Activated CD4-positive, alpha-beta T cell treated with anti-CD3 and anti-CD28 coated beads for 4 hours (primary cell): Measurements from ENCODE around the gene GOLT1A.
A peak's percentile ranks its signal among the peaks of the same experiment; 100 is the strongest.

Source experiments
- DNase-seq, 2 donors: peaks; one replicate each; pipeline ENCODE4 v3.0.0-alpha.2; 2020

GOLT1A gene

DNA sequence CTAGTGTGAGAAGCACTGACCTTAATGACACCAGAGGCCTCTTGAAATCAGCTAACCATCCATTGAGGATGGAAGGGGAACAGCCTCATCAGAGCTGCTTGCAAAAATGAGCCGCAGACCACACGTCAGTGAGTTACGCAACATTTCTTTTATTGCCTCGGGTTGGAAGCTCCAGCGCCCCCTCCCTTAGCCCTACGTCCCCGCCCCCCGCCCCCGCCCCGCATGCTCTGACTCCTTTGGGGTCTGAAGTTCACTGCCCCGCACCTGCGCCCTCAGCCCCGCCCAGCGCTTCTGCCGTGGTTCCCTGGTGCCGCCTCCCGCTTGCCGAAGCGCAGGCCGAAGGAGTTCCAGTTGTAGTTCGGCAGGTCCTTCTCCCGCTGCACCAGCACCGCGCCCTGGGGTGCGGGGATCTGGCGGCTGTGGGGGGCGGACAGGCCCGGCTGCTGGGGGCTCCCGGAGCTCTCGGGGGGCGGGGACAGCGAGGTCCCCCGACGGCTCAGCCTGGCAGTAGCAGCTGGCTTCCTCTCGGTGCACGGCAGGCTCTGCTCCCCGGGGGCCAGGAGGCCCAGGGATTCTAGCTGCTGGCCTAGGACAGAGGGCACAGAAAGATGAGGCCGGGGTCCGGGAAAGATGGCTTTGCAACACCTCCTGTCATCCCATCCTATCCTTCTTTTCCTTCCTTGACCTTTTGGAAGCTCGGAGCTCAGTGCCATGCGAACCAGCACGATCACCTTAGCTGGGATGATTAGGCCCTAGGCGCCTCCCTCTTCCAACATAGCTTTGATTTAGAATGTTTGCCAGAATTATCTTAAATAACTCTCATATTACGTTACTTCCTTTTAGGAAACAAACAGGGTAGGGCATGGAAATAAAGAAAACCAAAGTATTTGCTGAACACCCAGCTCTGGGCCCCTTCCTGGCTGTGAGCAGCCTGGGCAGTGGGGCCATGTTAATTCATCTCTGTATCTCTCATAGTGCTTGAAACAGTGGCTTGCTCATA is 23.3 kb downstream of the GOLT1A start:
- DNase-seq: no peak

DNA sequence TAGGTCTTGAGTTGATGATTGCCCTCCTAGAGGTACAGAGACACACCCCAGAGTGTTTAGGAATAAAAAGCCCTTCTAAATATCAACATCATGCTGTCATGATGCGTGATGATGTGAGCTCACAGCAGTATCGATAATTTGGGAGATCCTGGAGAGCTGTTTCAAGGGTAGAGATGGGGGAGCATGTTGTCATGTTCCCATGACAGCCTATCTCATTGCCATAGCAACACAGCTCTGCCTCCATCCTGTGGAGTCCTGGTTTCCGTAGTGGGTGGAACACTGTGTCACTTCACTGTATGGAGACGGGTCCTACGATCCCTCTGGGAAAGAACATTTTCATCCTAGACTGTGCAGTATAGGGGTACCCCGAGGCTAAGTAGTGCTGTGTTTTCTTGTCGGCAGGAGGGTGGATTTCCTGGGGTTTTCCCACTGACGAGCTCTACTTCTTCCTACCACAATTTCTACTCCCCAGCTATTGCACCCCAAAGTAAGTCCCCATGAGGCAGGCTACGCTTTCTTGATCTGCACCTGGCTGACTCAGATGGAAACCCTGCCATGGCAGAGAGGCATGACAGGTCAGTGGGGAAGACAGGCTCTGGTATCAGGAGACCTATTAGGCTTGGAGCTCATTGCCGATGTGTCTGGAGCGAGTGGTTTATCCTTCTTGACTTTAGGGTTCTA is 24.7 kb downstream of the GOLT1A start:
- DNase-seq: peak in 1 of 2 donors; percentile 12

DNA sequence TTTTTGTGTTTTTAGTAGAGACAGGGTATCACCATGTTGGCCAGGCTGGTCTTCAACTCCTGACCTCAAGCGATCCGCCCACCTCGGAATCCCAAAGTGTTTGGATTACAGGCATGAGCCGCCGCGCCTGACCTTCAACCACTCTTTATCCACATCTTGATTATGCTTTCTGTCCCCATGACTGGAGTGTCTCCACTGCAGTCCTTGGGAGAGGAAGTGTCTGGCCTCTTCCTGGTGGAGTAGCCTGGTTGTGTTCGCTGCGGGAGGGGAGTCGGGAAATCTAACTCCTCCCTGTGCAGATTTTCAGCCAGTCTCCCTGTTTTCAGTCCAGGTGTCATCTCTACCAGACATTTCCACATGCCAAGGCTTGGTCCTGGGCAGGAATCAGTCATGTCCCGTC is 27.2 kb downstream of the GOLT1A start:
- DNase-seq: no peak

DNA sequence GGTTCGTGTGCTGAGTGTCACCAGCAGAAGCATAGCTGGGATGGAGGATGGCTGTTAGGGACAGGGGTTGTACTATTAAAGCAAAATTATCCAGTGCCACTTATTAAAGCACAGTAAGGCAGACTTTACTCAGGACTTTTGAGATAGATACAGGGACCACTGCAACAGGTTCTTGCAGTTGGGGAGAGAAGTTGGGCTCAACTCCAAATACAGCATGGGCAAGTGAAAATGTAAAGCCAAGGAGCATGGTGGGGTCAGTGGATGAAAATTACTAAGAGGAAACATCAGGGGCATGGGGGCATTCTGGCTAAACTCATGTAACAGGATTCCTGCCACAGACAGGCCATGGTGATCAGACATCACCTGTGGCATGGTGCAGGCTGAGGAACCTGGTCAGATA is 32.7 kb downstream of the GOLT1A start:
- DNase-seq: no peak

DNA sequence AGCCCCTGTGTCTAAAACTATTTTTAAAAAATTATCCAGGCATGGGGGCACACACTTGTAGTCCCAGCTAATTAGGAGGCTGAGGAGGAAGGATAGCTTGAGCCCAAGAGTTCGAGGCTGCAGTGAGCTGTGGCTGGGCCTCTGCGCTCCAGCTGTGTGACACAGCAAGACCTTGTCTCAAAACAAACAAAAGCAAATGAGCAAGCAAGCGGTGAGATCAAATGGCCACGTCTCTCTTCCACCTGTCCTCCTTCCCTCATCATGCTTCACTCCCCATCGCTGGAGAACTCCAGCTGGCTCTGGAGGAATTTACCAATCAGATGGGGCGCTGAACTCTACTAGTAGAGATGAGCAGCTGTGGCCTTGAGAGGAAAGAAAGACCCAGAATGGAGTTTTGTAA is 33.7 kb downstream of the GOLT1A start:
- DNase-seq: no peak

DNA sequence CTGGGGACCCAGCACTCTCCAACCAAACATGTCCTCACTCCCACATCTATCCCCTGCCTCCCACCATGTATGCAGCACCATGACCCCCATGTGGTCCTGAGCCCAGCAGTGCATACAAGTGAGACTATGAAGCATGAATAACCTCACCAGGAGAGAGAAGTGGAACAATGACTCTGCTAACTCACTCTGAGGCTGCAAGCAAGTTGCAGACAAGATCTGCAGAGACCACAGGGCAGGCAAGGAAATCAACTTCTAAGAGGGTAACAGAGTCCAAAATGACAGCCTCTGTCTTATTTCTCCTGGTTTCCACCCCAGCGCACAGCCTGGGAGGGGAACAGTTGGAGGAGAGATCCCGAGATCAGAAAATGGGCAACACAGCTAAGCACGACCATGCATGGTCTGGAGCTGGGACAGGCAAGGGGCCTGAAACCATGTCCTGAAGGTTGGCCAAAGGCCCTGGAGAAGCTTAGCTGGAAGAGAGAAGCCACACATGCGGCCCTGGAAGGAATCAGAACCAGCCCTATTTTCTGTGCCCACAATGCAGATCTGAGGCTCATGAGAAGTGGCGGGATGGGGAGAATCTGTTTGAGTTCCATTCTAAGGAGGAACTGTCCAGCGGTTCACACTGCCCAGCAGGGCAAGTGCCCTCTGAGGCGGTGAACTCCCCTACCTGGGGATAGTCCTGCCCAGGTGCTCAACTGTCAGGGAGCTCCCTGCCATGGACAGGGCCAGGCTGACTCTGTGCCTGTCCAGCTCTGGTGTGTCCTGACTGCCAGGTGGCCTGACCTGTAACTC is 35.1 kb downstream of the GOLT1A start:
- no peak for DNase-seq

DNA sequence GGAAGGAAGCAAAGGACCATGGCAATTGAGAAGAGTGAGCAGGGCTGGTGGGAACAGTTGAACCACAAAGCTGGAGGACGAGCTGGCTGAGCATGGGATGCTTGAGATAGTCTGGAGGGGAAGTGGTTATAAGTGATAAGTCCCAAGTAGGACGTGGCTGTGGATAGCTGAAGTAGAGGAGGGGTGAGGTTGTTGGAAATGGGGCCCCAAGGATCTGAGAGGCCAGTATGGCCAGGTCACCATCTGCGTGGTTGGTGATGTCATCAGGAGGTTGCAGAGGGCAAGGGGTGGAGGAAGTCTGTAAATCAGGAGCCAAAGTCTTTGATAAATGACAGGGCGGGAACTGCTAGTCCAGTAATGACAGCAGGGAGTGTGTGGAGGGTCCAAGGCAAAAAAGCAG is 36.7 kb downstream of the GOLT1A start:
- no peak for DNase-seq

DNA sequence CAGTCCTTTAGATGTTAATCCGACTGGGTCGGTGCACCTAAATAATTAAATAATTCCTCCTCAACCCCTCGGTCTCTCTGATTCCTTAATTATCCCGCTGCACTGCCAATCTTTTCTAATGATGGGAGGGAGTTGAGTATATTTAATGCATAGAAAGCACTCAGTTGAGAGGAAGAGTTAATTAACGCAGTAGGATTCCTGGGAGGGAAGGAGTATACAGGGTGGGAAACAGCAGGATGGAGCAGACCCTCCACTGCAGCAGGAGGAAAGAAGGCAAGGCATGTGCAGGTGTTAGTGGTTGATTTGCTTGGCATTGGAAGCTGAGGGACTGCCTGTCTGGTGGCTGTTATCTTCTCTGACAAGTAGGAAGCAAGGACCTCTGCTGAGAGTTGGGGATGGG is 37.7 kb downstream of the GOLT1A start:
- DNase-seq: no peak

DNA sequence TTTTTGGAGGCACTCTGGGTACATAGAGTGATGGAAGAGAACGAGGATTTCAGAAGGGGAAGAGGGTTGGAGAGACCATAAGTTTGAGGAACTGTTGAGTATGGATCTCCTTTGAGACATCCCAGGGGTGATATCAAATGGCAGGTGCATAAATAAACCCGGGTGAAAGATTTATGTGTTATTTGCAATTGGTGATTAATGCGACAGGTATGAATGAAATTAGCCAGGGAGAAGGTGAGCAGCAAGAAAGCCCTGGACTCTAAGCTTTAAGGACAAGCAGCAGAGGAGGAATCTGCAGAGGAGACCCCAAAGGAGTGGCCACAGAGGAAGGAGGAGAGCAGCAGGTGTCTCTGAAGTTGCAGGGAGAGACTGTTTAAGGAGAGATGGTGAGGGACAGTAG is 38.8 kb downstream of the GOLT1A start:
- DNase-seq: no peak

DNA sequence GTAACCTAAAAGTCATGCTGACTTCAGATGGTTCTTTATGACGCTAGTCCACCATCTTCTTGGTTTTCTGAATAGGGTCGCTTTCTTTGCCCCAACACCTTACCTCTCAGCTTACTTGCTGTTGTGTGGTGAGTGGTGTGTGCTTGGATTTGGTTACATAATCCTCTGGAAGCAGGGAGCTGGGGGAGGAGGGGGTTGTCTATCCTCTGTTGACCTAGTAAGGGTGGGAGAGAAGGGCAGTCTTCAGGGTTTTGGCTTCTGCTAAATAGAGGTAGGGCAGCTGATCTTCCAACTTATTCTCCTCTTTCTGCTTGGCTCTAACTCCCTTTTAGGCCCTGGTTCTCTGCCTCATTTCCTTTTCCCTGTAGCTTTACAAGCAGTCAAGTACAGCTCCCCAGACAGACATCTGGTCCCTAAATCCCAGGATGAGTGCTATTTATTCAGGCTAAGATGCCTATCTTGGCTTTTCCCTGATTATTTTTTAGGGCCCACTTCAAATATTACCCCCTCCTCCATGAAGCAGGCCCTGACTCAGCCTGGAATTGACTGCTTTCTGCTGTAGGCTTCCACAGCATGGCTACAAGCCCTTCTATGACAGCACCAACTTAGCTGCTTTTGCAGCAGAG is 41.3 kb downstream of the GOLT1A start:
- no peak for DNase-seq

DNA sequence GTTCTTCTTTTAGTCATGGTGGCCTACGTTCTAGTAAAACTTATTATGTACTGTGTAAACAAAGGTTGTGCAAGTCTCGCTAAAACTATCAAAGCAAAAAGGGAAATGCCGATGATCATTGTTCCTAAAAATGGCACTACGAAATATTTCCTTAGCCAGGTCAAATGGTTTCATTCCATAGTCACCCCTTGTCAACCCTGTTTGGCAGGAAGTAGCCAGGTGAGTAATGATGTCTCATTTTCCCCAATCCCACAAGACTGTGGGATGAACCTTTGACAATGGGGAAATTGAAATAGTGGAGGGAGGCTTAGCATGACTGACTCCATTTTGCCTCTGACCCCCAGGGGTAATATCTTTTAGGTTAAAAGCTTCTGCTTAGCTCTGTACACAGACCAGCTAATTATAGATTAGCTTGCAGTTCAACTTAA is 42.0 kb downstream of the GOLT1A start:
- DNase-seq: no peak

DNA sequence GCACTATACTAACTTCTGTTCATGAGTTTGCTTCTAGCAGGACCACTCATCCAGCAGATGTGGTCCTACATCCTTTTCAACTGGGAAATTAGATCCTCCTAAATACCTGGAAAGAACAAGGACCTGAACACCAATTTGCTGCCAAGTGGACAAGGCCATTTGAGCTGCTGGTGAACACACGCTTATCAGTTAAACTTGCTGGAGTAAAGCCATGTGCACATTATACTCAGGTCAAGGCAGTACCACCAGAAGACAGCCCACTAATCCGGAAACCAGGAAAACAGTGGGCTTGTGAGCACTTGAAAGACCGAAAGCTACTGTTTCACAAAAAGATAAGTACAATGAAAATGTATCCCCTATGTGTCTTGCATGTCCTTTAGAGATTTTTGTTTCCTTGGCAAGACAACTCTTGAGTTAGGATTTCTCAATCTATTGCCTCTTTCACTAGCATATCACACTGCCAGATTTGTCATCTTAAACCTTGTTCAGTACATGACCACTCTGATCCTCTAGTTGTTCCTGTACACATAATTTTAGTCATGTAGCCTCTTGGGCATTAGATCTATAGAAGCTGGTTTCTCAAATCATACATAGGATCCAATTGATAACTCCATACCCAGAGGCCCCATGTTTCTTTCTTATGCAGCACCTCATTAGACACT is 43.2 kb downstream of the GOLT1A start:
- DNase-seq: no peak

DNA sequence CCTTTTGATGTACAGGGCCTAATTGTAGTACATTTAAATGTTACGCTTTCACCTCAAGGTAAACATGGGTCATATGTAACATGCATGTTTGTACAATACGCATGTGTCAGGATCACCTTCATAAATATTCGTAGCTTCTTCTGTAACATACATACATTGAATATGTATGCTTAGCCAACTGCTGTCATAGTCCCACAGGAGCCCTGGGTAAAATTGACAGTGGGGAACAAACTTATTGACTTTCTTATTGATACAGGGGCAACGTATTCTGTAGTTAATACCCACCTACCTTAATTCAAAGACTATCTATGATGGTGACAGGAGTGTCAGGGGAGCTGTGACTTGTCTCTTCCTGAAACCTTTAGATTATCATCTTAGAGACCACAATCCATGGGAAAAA is 43.9 kb downstream of the GOLT1A start:
- DNase-seq: no peak

DNA sequence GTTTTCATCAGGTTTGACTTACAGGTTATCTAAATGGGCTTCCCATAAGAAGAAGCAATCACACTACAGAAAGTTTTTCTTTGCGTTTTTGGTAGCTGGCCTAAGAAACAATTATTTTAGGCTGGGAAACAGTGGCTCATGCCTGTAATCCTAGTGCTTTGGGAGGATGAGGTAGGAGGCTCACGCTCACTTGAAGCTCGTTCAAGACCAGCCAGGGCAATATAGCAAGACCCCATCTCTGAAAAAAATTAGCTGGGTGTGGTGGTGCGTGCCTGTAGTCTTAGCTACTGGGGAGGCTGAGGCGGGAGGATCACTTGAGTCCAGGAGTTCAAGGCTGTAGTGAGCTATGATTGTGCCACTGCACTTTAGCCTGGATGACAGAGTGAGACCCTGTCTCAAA is 46.1 kb downstream of the GOLT1A start:
- DNase-seq: no peak

DNA sequence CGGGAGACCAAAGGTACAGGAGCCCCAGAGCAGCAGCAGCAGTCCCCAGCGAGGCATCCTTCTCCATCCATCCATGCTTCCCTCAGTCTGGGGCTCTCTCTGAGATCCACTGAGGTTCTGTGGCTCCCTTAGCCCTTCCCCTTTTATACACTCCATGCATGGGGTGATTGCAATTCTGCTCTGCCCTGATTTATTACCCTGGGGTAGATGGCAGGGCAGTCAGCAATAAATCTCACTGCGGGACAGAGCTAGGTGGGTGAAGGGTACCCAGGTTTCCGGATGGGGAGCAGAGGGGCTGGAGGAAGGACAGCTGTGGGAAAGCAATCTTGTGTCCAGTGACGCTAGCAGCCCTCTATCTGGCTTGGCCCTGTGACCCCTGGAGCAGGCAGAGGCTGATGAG is 47.6 kb downstream of the GOLT1A start, which contains the start of gene REN:
TSS of gene REN (minus strand) at position 119 of the 400 bp plus-strand sequence. CDS start at position 75, 44 bp downstream.
- no peak for DNase-seq

DNA sequence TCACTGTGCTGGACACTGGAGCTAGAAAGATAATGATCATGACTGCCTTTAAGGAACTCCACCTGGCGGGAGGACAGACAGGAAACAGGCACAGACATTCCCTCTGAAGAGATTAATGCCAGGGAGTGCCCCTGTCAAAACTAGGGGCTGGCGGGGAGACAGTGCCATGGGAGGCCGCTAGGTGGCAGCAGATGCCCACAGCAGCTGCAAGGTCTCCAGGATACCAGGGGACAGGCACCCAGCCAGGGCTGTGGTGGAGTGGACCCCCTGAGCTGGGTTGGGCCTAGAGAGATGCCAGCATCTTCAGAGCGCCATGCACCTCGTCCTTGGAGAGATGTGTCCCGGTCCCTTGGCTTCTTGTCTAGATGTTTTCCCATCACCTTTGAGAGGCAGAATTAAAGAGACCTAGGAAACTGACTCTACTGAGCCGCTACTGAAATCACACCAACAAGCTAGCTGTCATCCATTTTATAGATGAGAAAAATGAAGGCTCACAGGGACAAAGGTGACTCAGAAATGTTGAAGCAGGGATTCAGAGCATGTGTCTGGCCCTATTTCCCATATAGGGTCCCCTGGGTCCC is 51.2 kb downstream of the GOLT1A start:
- DNase-seq: peak; percentile 66 to 80

DNA sequence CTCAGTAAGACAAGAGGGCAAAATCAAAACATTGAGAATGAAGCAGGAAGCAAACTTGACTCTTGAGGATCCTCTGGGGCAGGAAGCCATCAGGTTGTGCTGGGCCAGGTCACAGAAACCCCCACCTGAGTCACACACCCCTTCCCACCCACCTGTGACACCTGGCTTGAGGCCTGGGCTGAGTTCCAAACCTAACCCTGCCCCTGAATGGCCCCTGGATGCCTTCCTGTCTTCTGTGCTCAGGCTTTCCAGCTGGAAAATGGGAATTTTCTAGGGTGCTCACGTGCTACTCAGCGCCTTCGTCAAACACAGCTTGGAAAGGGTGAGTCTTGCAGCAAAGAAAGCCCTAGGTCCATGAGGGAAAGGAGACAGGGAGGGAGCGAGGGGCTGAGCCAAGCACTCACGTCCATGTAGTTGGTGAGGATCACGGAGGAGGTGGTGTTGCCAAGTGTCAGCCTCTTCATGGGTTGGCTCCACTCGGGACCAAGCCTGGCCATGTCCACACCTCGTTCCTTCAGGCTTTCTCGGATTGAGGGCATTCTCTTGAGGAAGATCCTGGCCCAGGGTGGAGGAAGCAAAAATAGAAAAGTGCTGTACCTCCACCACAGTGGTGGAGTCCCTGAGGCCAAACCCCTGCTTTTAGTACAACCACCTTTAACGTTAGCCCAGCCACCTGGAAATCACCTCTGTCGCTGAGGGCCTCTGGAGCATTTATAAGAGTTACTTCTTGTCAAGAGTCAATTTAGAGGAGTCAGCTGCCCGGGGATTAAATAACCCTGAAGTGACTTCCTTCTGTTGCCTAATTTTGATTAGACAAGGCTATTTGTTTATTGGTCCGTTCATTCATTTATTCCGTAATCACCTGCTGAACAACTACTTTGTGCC is 51.9 kb downstream of the GOLT1A start:
- no peak for DNase-seq

DNA sequence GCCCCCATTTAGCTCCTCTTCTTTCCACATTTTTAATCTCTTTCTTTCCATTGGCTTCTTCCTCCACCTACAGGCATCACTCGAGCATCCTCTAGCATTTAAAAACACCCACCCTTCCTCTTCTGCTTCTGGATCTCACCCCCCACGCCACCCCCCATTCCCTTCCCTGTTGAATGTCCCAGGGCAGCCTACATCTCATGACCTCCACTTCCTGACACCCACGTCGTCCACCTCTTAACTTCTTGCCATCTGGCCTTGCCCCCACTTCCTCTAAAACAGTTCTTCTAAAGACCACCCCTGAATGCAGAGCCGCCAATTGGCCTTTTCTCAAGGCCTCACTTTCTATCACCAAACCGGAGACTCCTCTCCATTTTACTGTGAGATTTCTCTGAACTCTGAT is 55.8 kb downstream of the GOLT1A start:
- no peak for DNase-seq

DNA sequence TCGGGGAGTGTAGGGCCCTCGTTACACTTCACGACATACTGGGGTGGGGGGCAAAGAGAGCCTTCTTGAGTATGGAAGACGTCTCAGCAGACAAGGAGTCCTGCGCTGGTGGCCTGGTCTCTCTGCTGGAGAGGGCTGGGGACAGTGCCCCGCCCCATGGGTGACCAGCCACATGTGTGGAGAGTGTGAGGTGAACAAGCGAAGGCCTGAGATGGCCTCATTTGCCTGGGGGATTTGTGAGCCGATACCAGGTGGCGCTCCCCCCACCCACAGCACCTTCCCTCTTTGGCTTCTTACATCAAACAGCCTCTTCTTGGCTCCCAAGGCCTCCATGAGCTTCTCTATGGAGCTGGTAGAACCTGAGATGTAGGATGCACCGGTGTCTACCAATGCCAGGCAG is 57.9 kb downstream of the GOLT1A start:
- DNase-seq: no peak

DNA sequence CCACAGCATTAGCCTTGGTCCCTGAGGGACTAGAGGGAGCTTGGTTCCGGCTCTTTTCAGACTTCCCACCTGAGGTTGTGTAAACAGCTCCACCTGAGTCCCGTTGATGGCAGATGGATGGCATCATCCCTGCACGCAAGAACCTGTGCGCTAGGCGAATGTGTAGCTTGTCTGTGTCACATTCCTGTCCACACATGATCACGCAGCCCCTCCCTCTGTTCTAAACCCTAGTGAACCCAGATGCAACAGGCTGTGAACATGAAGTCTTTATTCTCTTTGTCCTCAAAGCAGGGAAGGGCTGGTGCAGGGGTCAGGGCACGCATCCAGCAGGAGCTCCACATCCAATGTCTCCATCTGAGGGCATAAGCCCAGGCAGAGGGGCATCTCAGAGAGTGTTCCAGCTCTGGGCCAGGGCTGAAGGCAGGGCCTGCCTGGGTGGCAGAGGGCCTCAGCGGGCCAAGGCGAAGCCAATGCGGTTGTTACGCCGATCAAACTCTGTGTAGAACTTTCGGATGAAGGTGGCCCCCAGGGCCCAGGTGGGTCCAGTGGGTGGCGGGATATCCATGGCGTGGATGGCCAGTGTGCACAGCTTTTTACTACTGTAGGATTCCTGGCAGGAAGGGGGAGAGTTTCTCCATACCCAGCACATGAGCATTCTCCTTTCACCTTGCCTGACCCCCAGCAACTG is 59.1 kb downstream of the GOLT1A start:
- no peak for DNase-seq
